Hematopoietic multipotent progenitor cell treated with erythropoietin and hydrocortisone succinate and interleukin-3 and kit ligand, for 6 days (in vitro differentiated cells): ENCODE measurements around the gene PRRC1.
A peak's percentile ranks its signal among the peaks of the same experiment; 100 is the strongest.
"Not testable (repeated sequence)": the region's sequence is repeated elsewhere in the genome, so short reads cannot be mapped to it uniquely, and the experiment has no call there.

Experiments
- DNase-seq: peaks from one replicate; pipeline ENCODE4 v3.0.0-alpha.2; 2015

Gene PRRC1

DNA sequence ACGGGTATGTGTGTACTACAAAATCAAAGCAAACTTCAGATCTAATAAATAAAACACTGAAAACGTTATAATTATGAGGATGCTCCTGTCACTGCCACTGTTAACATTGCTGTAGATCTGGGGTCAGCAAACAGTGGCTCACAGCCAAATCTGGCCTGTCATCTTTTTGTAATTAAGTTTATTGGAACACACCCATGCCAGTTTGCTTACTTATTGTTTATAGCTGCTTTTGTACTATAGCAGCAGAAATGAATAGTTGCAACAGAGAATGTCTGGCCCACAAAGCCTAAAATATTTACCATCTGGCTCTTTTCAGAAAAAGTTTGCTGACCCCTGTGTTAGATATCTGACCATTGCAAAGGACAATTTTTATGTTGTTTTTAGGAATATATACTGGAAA, 32.1 kb downstream of the PRRC1 start:
- DNase-seq = no peak

GRCh38 chr5:127550652-127551409, 33.4 kb downstream of the PRRC1 start:
- no peak for DNase-seq

GRCh38 chr5:127551410-127552041, 34.1 kb downstream of the PRRC1 start:
- no peak for DNase-seq

DNA sequence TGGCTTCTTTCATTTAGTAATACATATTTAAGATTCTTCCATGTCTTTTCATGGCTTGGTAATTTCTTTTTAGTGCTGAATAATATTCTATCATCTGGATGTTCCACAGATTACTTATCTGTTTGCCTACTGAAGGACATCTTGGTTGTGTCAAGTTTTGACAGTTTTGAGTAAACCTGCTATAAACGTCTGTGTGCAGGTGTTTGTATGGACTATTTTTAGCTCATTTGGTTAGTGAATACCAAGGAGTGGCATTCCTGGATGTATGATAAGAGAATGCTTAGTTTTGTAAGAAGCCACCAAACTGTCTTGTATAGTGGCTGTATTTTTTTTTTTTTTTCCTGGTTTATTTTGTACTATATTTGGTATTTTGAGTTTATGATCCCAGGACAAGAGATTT, 38.4 kb downstream of the PRRC1 start:
- no peak for DNase-seq

- no peak for DNase-seq
Observed at GRCh38 chr5:127556609-127557334, 39.3 kb downstream of the PRRC1 start.

DNA sequence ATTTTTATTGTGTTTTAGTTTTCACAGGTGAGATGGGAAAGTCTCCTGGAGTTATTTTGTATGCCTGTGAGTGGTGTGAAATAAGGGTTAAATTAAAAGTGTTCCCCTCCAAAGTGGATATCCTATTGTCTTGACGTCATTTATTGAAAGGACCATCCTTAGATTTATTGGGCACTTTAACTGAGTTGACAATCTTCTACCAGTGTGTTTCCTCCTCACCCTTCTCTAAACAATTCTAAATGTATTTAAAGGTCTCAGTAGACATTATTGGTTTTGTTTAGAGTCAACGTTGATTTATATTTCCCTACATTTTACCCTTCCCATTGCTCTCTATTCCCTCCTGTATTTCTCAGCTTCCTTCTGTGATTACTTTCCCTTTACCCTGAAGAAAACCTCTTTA, 40.8 kb downstream of the PRRC1 start:
- DNase-seq = no peak

GRCh38 chr5:127561254-127561653, 43.8 kb downstream of the PRRC1 start:
- DNase-seq = no peak

DNA sequence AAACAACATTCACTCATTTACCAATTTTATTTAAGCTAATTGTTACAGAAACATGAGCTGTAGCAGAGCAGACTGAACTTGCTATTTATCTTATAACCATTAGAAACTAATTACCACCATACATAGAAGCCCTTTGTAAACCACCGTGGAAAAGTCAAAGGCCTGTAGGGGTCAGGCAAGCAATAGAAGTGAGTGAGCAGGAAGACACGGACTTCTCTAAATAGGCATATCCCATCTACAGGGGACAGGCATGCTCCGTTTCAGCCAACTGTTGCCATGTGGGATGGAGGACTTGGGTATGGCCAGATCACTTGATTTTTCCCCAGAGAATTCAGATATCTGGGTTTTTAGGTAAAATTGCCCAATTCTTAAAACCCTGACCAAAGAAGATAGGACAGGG, 44.8 kb downstream of the PRRC1 start:
- peak; percentile 53 for DNase-seq

DNA sequence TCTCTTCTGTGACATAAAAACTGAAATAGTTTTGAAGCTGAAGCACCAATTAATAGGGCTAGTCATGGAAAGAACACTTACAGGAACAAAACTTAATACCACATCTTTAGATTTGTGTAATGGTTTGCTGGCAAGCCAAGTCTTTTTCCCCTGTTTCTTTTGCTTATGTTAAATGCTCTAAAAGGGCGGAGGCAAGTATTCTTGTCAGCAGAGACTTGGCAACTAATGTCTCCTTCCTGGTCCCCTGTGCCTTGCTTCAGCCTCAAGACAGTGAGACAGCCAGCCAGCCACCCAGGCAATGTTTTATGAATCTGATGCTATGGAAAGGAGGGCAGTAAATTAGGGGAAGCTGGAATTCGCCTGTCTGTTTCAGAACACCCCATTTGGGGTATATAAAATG, 45.7 kb downstream of the PRRC1 start:
- no peak for DNase-seq

GRCh38 chr5:127564002-127564769, 46.7 kb downstream of the PRRC1 start:
- DNase-seq = peak; percentile 86

DNA sequence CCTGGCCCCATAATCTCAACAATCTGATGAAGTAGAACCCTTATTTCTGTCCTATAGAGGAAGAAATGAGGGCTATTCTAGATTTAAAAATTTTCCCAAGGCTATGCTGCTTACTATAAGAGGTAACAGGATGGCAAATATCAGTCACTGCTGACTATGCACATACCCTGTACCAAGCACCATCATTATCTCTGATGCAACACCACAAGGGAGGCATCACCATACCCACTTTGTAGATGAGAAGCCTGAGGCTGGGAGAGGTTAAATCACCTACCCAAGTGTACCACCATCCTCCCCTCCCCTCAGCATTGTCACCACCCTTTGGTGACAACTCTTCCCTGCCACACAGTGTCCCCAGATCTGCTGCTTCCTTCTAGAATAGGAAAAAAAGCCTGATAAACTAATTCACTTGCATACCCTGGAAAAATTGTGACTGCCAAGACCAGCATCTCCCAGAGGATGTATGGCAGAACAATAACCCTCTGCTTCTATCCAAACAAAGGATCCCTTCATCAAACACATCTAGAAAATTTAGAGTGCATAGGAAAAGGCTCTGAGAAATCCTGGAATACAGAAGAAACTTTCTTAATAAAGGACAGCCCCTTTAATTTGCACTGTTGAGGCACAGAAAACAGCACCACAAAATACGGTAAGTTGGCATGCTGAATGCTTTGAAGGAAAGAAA, 48.3 kb downstream of the PRRC1 start:
- DNase-seq = no peak

DNA sequence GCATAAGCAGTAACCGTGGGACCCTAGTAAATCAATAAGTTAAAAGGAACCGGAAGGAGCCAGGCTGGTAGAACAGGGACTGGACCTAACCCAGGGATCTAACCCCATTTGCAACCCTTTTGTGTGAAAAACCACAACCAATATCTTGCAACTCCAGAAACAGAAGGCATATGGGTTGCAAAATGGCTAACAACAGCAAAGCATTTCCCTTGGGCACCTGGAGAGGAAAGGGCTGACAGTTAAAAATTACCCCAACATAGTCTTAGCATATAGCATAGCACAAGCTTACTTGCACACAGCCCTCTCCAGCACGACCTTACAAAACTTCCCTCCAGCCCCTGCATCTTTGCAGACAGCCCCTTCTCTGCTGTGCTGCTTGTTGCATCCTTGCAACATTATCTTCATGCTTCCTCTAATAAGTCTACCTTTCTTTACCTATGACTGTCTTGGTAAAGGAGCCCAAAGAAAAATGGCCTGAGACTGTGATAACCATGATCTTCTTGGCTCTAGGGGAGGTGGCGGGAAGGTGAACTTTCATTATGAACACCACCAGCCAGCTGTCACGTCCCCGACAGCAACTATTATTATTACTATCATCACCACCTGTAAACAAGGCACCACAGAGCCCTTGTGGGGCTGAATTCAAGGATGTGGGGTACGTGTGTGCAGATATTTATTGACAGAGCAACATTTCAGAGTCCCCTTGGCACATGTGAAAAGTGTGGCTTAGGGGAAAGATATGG, 49.8 kb downstream of the PRRC1 start:
- DNase-seq = peak; percentile 47

- no peak for DNase-seq
Observed at GRCh38 chr5:127568166-127568565, 50.7 kb downstream of the PRRC1 start.

DNA sequence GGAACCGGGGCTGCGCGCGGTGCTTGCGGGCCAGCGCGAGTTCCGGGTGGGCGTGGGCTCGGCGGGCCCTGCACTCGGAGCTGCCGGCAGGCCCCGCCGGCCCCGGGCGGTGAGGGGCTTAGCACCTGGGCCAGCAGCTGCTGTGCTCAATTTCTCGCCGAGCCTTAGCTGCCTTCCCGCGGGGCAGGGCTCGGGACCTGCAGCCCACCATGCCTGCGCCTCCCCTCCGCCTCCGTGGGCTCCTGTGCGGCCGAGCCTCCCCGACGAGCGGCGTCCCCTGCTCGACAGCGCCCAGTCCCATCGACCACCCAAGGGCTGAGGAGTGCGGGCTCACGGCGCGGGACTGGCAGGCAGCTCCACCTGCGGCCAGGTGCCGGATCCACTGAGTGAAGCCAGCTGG, 52.0 kb downstream of the PRRC1 start:
- DNase-seq = not testable (repeated sequence)

DNA sequence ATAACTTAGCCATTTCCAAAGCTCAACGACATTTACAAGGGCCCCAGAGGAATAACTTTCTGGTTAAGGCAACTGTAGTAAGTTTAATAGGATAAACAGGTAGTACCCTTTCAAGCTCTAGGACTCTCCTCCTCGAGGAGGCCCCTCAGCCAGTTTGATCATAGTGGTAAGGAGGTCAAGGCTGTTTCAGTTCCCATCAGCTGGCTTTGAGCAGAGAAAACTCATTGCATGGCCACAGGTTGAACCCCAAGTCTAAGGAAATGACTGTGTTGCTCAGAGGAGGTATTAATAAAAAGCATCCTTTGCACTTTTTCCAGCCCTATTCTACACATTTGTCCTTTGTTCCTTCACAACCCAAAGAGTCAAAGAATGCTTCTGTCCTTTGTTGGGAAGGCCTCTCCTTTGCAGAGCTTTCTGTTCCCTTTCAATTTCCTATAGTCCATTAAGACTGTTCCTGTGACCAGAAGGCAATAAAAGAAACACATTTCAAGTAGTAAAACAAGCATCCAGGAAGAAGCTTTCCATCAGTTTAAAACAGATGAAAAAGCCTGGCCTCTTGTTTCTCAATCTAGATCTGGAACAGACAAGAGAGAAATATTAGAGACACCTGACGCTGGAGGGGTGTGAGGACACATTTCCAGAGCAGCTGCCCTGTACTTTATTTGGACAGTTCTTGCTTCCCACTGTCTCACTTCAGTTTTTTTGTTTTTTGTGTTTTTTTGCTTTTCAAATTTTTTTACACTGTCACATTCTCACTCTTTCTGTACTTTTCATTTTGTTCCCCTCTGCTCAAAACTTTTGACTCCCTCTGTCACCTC, 54.1 kb downstream of the PRRC1 start:
- DNase-seq = no peak

DNA sequence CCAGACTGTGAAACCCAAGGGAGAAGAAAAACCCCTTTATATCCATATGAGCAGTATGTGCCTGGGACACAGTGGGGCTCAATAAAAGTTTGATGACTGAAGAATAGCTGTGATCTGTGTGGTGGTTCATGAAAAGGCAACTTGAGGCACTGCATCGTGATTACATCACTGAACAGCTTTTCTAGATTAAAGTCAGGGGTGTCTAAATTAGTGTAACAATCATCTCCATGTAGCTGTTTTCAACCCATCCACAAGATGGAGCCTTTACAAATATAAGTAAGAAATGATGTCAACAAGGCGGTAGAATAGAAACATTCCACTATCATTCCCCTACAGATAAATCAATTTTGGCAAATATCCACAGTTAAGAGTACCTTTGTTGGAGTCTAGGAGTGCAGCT, 55.5 kb downstream of the PRRC1 start:
- DNase-seq = peak; percentile 44

DNA sequence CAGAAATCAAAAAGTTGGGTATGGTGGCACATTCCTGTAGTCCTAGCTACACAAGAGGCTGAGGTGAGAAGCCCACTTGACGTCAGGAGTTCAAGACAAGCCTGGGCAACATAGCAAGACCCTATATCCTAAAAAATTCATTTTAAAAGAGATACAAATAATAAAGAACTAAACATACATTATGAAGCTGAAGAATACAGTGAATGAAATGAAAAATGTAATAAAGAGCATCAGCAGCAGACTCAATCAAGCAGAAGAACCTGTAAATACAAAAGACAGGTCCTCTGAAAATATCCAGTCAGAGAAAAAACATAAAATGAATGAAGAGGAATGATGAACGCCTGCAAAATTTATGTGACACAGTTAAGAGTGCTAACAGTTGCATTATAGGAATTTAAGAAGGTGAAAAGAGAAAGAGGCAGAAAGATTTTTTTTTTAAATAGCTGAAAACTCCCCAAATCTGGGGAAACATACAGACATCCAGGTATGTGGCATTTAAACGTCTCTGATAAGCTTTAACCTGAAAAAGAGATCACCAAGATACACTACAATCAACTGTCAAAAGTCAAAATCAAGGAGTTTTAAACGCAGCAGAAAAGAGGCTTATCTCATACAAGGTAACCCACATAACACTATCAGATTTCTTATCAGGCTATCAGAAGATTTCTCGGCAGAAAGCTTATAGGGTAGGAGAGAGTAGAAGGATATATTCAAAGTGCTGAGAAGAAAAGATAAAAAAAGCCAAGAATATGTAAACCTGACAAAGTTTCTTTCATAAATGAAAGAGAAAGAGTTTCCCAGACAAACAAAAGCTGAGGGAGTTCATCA, 57.6 kb downstream of the PRRC1 start:
- no peak for DNase-seq

- DNase-seq = peak; percentile 22
Observed at GRCh38 chr5:127577458-127577857, 60.0 kb downstream of the PRRC1 start.

GRCh38 chr5:127580731-127581130, 63.3 kb downstream of the PRRC1 start:
- no peak for DNase-seq

DNA sequence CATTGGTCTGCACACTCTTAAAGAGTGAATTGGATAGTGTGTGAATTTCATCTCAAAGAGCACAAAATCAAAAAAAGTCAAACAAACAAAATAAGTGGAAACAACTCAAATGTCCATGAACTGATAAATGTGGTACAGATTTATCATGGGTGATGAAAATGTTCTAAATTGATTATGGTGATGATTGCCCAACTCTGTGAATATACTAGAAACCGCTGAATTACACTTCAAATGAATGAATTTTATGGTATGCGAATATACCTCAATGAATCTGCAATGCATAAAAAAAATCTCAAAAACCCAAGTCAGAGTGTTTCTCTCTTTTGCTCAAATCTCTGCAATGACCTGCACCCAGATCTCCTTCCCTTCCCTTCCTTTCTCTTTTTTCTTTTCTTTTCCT, 64.0 kb downstream of the PRRC1 start:
- no peak for DNase-seq
